ENCODE results near the gene MAPK12.

DNA sequence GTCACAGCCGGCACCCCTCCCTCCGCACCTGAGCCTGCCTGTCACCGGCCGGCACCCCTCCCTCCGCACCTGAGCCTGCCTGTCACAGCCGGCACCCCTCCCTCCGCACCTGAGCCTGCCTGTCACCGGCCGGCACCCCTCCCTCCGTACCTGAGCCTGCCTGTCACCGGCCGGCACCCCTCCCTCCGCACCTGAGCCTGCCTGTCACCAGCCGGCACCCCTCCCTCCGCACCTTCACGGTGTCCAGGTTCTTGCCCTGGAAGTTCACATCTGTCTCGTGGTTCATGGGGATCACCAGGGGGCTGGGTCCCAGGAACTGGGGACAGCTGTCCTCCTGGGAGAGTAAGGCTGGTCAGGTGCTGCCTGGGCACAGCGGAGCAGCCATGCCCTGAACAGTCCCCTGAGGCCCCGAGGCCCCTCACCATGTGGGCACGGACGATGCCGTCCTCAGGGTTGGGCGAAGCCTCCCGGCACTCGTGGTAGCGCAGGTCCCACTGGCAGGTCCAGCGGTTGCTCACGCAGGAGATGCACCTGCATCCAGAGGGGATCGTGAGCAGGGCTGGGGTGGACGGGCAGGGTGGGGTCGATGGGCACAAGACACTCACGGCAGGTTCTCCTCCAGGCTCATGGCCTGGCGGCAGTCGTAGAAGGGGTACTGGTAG, 24.2 kb upstream of the MAPK12 start:
- TF ChIP-seq, protein P1, sequence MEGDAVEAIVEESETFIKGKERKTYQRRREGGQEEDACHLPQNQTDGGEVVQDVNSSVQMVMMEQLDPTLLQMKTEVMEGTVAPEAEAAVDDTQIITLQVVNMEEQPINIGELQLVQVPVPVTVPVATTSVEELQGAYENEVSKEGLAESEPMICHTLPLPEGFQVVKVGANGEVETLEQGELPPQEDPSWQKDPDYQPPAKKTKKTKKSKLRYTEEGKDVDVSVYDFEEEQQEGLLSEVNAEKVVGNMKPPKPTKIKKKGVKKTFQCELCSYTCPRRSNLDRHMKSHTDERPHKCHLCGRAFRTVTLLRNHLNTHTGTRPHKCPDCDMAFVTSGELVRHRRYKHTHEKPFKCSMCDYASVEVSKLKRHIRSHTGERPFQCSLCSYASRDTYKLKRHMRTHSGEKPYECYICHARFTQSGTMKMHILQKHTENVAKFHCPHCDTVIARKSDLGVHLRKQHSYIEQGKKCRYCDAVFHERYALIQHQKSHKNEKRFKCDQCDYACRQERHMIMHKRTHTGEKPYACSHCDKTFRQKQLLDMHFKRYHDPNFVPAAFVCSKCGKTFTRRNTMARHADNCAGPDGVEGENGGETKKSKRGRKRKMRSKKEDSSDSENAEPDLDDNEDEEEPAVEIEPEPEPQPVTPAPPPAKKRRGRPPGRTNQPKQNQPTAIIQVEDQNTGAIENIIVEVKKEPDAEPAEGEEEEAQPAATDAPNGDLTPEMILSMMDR (IDR thresholded peaks at IDR 0.05) = no peak
- TF ChIP-seq POLR2A (IDR thresholded peaks at IDR 0.05) = no peak
